Heart right ventricle (tissue), 16 donors: ENCODE measurements around the gene CACNA2D2. TPM values are rescaled to one million over a fixed set of nuclear protein-coding genes. Genes with fewer than 3 reads are reported as not detected.

Experiments
- ATAC-seq, 8 donors: fragments of 200-7000 bp; cut with Tn5 transposase; one replicate each; pipeline ENCODE4 v1.9.1; 2020; ENCODE audit warnings: mild to moderate bottlenecking in 8 of 8, moderate library complexity in 8 of 8, moderate number of reproducible peaks in 1 of 8
- DNase-seq, 2 donors: peaks; one replicate each; pipeline ENCODE4 v3.0.0-alpha.2; 2020
- H3K27ac ChIP-seq, 10 donors: fragments of 200-600 bp; sonication (generic) in 2 of 10; one replicate each; pipeline versions ENCODE4 v1.5.0 to v1.8.0; 2020 to 2022; ENCODE audit warnings: mild to moderate bottlenecking in 3 of 10
- H3K27me3 ChIP-seq, 7 donors: fragments of 200-600 bp; one replicate each; pipeline ENCODE4 v1.8.0; 2021 to 2022; ENCODE audit warnings: mild to moderate bottlenecking in 2 of 7
- H3K36me3 ChIP-seq, 9 donors: fragments of 200-600 bp; sonication (generic) in 1 of 9; one replicate each; pipeline versions ENCODE4 v1.5.0 to v1.8.0; 2020 to 2022; ENCODE audit warnings: mild to moderate bottlenecking in 2 of 9
- H3K4me1 ChIP-seq, 9 donors: fragments of 200-600 bp; sonication (generic) in 1 of 9; one replicate each; pipeline versions ENCODE4 v1.5.0 to v1.8.0; 2020 to 2022; ENCODE audit warnings: mild to moderate bottlenecking in 4 of 9
- H3K4me3 ChIP-seq, 10 donors: fragments of 200-600 bp; sonication (generic) in 2 of 10; one replicate each; pipeline versions ENCODE4 v1.5.0 to v1.8.0; 2020 to 2022; ENCODE audit warnings: mild to moderate bottlenecking in 7 of 10, moderate library complexity in 2 of 10
- H3K9me3 ChIP-seq, 11 donors: fragments of 200-600 bp in 10 of 11; sonication (generic) in 2 of 11; one replicate each; pipeline versions ENCODE4 v1.5.0 to v1.8.0; 2013 to 2022; ENCODE audit warnings: mild to moderate bottlenecking in 2 of 11, control low read depth in 1 of 11, moderate library complexity in 1 of 11
- WGBS, 2 donors: extraction: QIAGEN DNeasy Blood & Tissue Kit; methylation state at CpG; one replicate each; pipeline ENCODE4 v1.1.7; 2013; ENCODE audit warnings: inconsistent platforms in 1 of 2; 5-methylcytosine and 5-hydroxymethylcytosine counted together
- intact Hi-C, 10 donors: fragments of 100-400 bp; cut with DNase I; formaldehyde crosslinking; loops; one replicate each; pipeline versions ENCODE4 v1.11.1 to v1.14.2; 2022
- polyA plus RNA-seq, 2 donors: library from polyadenylated mRNA; stranded (reverse); fragments of 200-250 nt; gene quantifications; one replicate each; pipeline ENCODE4 v1.2.3, GENCODE V29; 2013
- total RNA-seq, 10 donors: library from RNA; stranded (reverse); fragmentation: NEBNext Ultra II Directional in 3 of 10; extraction: Animal tissue kit (Norgen Biotek cat#: 25700) in 3 of 10; gene quantifications; one replicate each; pipeline versions ENCODE4 v1.2.1 to v1.2.4, GENCODE V29; 2021 to 2023
- TF ChIP-seq, protein P1 (sequence below), 9 donors: fragments of 200-600 bp; sonication (generic) in 2 of 9; IDR thresholded peaks; one replicate each; pipeline versions ENCODE4 v1.5.0 to v1.8.0; 2021 to 2022; ENCODE audit warnings: antibody characterized with exemption in 9 of 9, mild to moderate bottlenecking in 5 of 9, moderate library complexity in 1 of 9
- donor health status: Arrhythmogenic right ventricular cardiomyopathy.
- donor health status: ischemic (EF 13 %, LVEDD 7.1; RV severe dilation, severe dysfunction).
- donor health status: healthy with polysubstance abuse.
- donor health status: DM: no; HTN: yes; CAD: no.
- donor health status: DM: no; HTN: no; CAD: no.
- donor health status: ischemic (EF 25% LVEDD 6.9; RV normal size, moderate dysfunction).
- donor health status: ischemic (EF 25% LVEDD 5.7; RV mildly dilated, moderate dysfunction).
- donor health status: healthy.
- donor health status: DM: yes; HTN: yes; CAD: no.
- donor health status: Ischemic cardiomyopathy.
- donor health status: ischemic (EF 35%, LVEDD 5.7; RV mildly dilated, moderate dysfunction).
- donor health status: nonischemic (EF 11% LVEDD 7.7; RV severe dilation, severe dysfunction).
- donor health status: DM: yes; HTN: yes; CAD: no.
- donor health status: PGD.
- donor health status: ischemic (EF 29% LVEDD 5.4; RV normal size, mild dysfunction).
- donor health status: nonischemic (EF 23%, LVEDD 6.1; RV moderate dilation, normal function).

The CACNA2D2 gene
- total and polyA plus RNA-seq, 12 donors, result 0.42 to 3.9 (median 2.4) TPM

DNA sequence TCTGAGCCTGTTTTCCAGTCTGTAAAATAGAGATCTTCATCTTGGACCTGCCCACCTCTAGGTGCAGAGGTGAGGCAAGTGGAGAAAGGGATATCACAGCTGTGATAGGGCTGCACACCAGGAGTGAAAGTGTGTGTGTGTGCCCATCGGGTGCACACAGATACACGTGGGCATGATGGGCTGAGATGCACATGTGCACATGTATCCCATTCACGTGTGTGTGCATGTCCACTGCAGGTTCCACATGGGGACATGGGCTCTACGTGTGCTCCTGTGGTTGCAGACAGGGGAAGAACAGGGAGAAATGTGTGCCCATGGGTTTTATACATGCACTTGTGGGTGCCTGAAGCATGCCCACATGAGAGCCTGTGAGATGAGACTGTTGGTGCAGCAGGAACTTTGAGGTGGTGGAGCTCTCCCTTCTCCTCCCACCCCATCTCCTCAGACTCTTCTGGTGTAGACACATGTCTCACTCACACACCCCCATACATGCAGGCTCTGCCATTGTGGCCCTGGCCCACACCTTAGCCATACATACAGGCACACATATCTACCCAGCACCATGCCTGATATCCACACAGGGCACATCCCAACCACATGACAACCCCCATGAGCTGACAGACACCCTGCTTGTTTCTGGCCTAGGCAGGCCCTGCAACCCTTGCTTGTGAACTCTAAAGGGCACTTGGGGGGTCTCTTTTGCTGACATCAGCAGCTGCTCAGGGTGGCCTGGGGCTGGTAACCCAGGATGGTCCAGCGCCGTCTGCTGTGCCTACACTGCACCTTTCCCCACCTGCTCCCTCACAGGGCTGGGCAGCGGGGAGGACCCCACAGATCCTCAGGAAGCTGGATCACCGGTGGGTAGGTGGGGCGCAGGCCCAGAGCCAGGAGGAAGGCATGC is 86.4 kb downstream of the CACNA2D2 start:
- TF ChIP-seq, protein P1, sequence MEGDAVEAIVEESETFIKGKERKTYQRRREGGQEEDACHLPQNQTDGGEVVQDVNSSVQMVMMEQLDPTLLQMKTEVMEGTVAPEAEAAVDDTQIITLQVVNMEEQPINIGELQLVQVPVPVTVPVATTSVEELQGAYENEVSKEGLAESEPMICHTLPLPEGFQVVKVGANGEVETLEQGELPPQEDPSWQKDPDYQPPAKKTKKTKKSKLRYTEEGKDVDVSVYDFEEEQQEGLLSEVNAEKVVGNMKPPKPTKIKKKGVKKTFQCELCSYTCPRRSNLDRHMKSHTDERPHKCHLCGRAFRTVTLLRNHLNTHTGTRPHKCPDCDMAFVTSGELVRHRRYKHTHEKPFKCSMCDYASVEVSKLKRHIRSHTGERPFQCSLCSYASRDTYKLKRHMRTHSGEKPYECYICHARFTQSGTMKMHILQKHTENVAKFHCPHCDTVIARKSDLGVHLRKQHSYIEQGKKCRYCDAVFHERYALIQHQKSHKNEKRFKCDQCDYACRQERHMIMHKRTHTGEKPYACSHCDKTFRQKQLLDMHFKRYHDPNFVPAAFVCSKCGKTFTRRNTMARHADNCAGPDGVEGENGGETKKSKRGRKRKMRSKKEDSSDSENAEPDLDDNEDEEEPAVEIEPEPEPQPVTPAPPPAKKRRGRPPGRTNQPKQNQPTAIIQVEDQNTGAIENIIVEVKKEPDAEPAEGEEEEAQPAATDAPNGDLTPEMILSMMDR (IDR thresholded peaks at IDR 0.05), result no peak
- intact Hi-C loops, result no loop called here
- Histone ChIP-seq H3K4me3 (no peak overlapping the region), H3K9me3 (no peaks in the 10 kb centered on the region), H3K4me1 (no peaks in the 10 kb centered on the region), H3K27ac (no peak overlapping the region), H3K27me3 (no peaks in the 10 kb centered on the region), H3K36me3 (no peaks in the 10 kb centered on the region)
- WGBS, 2 donors, result 87 to 92% methylated on average over 9 of the region's 9 CpGs
- DNase-seq (no peak), ATAC-seq (no peak)

DNA sequence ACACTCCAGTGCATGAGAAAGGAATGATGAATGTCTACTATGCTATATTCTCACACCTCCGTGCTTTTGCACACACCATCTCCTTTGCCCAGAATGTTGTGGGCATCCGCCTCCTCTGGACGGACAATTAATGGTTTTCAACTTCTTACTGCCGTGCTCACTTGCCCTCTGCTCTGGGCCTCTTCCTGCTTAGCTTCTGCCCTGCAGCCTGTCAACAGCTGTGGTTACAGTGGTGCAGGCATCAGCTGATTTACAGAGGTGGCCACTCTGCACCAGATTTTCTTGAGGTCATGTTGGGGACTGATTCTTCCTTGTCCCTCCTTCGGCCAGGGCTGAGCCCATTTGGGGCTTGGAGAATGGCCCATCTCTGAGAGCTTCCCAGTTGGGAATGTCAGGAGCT is 87.6 kb downstream of the CACNA2D2 start:
- H3K4me1 ChIP-seq, result no peaks in the 10 kb centered on the region
- no peak overlapping the region for H3K27ac ChIP-seq
- WGBS, 2 donors, result 67 to 71% methylated on average over 5 of the region's 5 CpGs
- ATAC-seq (no peak), DNase-seq (no peak)
- intact Hi-C loops, result no loop called here
- no peak overlapping the region for H3K4me3 ChIP-seq
- TF ChIP-seq, protein P1 (IDR thresholded peaks at IDR 0.05), result no peak
- no peaks in the 10 kb centered on the region for H3K9me3 ChIP-seq
- H3K27me3 ChIP-seq, result no peaks in the 10 kb centered on the region
- no peaks in the 10 kb centered on the region for H3K36me3 ChIP-seq

DNA sequence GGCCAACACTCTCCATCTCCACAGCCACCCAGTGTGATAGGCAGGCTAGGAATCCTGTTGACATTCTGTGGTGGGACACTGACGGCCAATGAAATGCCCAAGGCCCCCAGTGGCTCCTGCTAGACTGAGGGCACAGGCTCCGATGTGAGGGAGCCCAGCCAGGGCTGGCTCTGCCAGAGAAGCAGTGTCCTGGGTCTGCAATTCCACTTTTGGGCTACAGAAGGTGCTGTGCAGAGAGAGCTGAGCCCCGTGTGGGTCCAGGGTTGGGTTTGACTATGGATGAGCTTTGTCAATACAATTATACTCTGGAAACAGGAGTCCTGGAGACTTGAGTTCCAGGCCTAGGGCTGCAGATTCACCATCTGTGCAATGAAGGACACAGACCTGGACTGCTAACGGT is 88.4 kb downstream of the CACNA2D2 start:
- no peaks in the 10 kb centered on the region for H3K9me3 ChIP-seq
- H3K36me3 ChIP-seq, result no peaks in the 10 kb centered on the region
- H3K4me1 ChIP-seq, result no peaks in the 10 kb centered on the region
- TF ChIP-seq, protein P1 (IDR thresholded peaks at IDR 0.05), result no peak
- intact Hi-C loops, result no loop called here
- 73 to 74% methylated on average over 4 of the region's 4 CpGs for WGBS, 2 donors
- H3K27me3 ChIP-seq, result no peaks in the 10 kb centered on the region
- H3K27ac ChIP-seq, result no peak overlapping the region
- no peak overlapping the region for H3K4me3 ChIP-seq
- no peak for DNase-seq
- no peak for ATAC-seq

DNA sequence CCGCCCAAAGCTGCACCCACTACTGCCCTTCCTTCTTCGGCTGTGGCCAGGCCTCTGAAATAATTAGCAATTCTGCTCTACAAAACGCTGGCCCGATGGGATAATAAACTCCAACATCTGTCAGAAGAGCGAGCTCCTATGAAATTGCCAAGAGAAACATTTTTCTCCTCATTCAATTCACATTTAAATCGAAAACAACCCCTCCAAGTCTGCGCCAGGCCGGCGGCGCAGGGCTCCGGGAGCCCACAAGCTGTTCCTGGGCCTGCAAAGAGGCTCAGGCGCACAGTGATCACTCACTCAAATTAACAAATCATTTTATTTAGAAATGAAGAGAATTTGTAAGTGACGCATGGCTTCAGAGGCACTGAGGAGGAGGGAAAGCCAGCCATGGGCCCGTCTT is 88.8 kb downstream of the CACNA2D2 start:
- intact Hi-C loops, result no loop called here
- TF ChIP-seq, protein P1 (IDR thresholded peaks at IDR 0.05), result no peak
- 95 to 97% methylated on average over 14 of the region's 14 CpGs for WGBS, 2 donors

More for the DNA sequence above, 88.8 kb downstream of the CACNA2D2 start:
- H3K27me3 ChIP-seq, result no peaks in the 10 kb centered on the region
- no peak overlapping the region for H3K27ac ChIP-seq
- no peak for ATAC-seq
- H3K9me3 ChIP-seq, result no peaks in the 10 kb centered on the region
- no peaks in the 10 kb centered on the region for H3K36me3 ChIP-seq
- H3K4me1 ChIP-seq, result no peaks in the 10 kb centered on the region
- H3K4me3 ChIP-seq, result no peak overlapping the region
- DNase-seq, result no peak
